Endothelial cell of umbilical vein (primary cell): ENCODE results near the gene HS3ST3A1. TPM values are rescaled to one million over a fixed set of nuclear protein-coding genes. Genes with fewer than 3 reads are reported as not detected.

ENCODE experiments used
- BruUV-seq: library from RNA; stranded (reverse); fragments of 400-500 nt; replicated peaks from 2 replicates; lab custom pipeline; 2021; lab: Mats Ljungman, UMichigan
- CTCF ChIA-PET: fragments of 300-600, 350-600 bp; sonication (Branson Sonifier 250); formaldehyde crosslinking; loops from one replicate; lab custom pipeline; 2021; ENCODE audit warnings: antibody characterized with exemption, inconsistent platforms; lab: Charles Lee
- POLR2A ChIA-PET: fragments of 300-600, 350-600 bp; sonication (Branson Sonifier 250); formaldehyde crosslinking; loops from one replicate; lab custom pipeline; 2021; ENCODE audit warnings: antibody characterized with exemption, inconsistent platforms; lab: Charles Lee
- DNase-seq: peaks from one replicate; pipeline ENCODE4 v3.0.0-alpha.2; 2011; ENCODE audit warnings: low read depth, low spot score
- FAIRE-seq: peaks from 2 replicates; lab custom pipeline; 2011; peaks lifted over from hg19 to GRCh38; lab: Jason Lieb, UNC
- H2AFZ ChIP-seq: 2 replicates; pipeline ENCODE4 v1.6.0; 2012; ENCODE audit warnings: low read depth, low read length, control low read depth, inconsistent platforms
- H3K27ac ChIP-seq: 2 replicates; pipeline ENCODE4 v1.5.1; 2011; ENCODE audit warnings: low read depth, mild to moderate bottlenecking, control low read depth, low read length, moderate library complexity; ENCODE audit not compliant: insufficient read depth
- H3K27me3 ChIP-seq, 2 experiments: 2 replicates each; pipeline versions ENCODE4 v1.6.0 to v1.6.1; 2011; ENCODE audit warnings: low read length in 2 of 2, mixed read lengths in 1 of 2; ENCODE audit not compliant: control insufficient read depth in 2 of 2, insufficient read depth in 2 of 2
- H3K36me3 ChIP-seq, 2 experiments: 2 replicates in 1 of 2; 3 replicates in 1 of 2; pipeline ENCODE4 v1.5.1; 2011; ENCODE audit warnings: low read length in 2 of 2, mild to moderate bottlenecking in 1 of 2, moderate library complexity in 1 of 2; ENCODE audit not compliant: control insufficient read depth in 2 of 2, insufficient read depth in 2 of 2; ENCODE audit errors: extremely low read depth in 1 of 2
- H3K4me1 ChIP-seq: 3 replicates; pipeline ENCODE4 v1.5.1; 2011; ENCODE audit warnings: mild to moderate bottlenecking, low read length; ENCODE audit not compliant: control insufficient read depth, insufficient read depth; ENCODE audit errors: extremely low read depth
- H3K4me2 ChIP-seq: 2 replicates; pipeline ENCODE4 v1.6.1; 2011; ENCODE audit warnings: low read length, control low read depth, mixed read lengths; ENCODE audit not compliant: insufficient read depth
- H3K4me3 ChIP-seq, 3 experiments: fragments of 200-600 bp in 1 of 3; sonication (generic), shearing (Covaris generic) in 1 of 3; replicated peaks in 1 of 3; 2 replicates each; pipeline ENCODE4 v1.5.1; 2011 to 2016; ENCODE audit warnings: control low read depth in 3 of 3, low read length in 3 of 3, mild to moderate bottlenecking in 2 of 3, inconsistent platforms in 1 of 3, low read depth in 1 of 3, moderate library complexity in 1 of 3; ENCODE audit not compliant: insufficient read depth in 1 of 3
- H3K79me2 ChIP-seq: 2 replicates; pipeline ENCODE4 v1.6.0; 2012; ENCODE audit warnings: low read length, inconsistent platforms; ENCODE audit not compliant: control insufficient read depth, insufficient read depth
- H3K9ac ChIP-seq: replicated peaks from 2 replicates; pipeline ENCODE3; 2011; ENCODE audit warnings: low read length, control low read depth; ENCODE audit not compliant: insufficient read depth; ENCODE audit errors: extremely low read depth
- H3K9me1 ChIP-seq: replicated peaks from 3 replicates; pipeline ENCODE4 v1.6.0; 2011; ENCODE audit warnings: mild to moderate bottlenecking, low read length; ENCODE audit not compliant: control insufficient read depth, insufficient read depth; ENCODE audit errors: extremely low read depth
- H3K9me3 ChIP-seq: replicated peaks from 2 replicates; pipeline ENCODE4 v1.5.1; 2012; ENCODE audit warnings: low read length, inconsistent platforms; ENCODE audit not compliant: control insufficient read depth, insufficient read depth
- H4K20me1 ChIP-seq: replicated peaks from 2 replicates; pipeline ENCODE3; 2011; ENCODE audit warnings: mild to moderate bottlenecking, low read length; ENCODE audit not compliant: control insufficient read depth, insufficient read depth; ENCODE audit errors: extremely low read depth
- CTCF ChIP-seq, 2 donors: IDR thresholded peaks; 1 replicate in 1 of 2; 2 replicates in 1 of 2; pipeline ENCODE4 v1.5.1; 2011; ENCODE audit warnings: low read length in 2 of 2, mild to moderate bottlenecking in 2 of 2, moderate library complexity in 2 of 2, control low read depth in 1 of 2, inconsistent platforms in 1 of 2, low read depth in 1 of 2; ENCODE audit not compliant: insufficient read depth in 1 of 2; ENCODE audit errors: extremely low read depth in 1 of 2
- EZH2 ChIP-seq: IDR thresholded peaks from 2 replicates; pipeline ENCODE4 v1.6.1; 2012; ENCODE audit warnings: borderline replicate concordance, low read depth, mild to moderate bottlenecking, moderate library complexity, low read length, inconsistent platforms; ENCODE audit not compliant: severe bottlenecking
- FOS ChIP-seq: IDR thresholded peaks from 2 replicates; pipeline ENCODE4 v1.6.1; 2011; ENCODE audit warnings: mild to moderate bottlenecking, low read length, moderate library complexity, borderline replicate concordance; ENCODE audit not compliant: insufficient read depth
- GATA2 ChIP-seq: IDR thresholded peaks from 2 replicates; pipeline ENCODE4 v1.7.0; 2011; ENCODE audit warnings: low read depth, mild to moderate bottlenecking, moderate library complexity, mixed read lengths, low read length; ENCODE audit not compliant: insufficient read length, insufficient read depth
- JUN ChIP-seq: IDR thresholded peaks from 2 replicates; pipeline ENCODE4 v1.6.1; 2011; ENCODE audit warnings: borderline replicate concordance, low read depth; ENCODE audit not compliant: insufficient read length, insufficient read depth
- MAX ChIP-seq: IDR thresholded peaks from 2 replicates; pipeline ENCODE4 v1.6.1; 2011; ENCODE audit not compliant: insufficient read depth, insufficient read length
- MYC ChIP-seq: IDR thresholded peaks from one replicate; pipeline ENCODE4 v1.6.1; 2011; ENCODE audit warnings: mild to moderate bottlenecking, low read depth, low read length
- POLR2A ChIP-seq: IDR thresholded peaks from 2 replicates; pipeline ENCODE4 v1.6.1; 2012; ENCODE audit warnings: low read depth, mild to moderate bottlenecking, control low read depth, low read length
- POLR2AphosphoS5 ChIP-seq: IDR thresholded peaks from 2 replicates; pipeline ENCODE4 v1.6.1; 2012; ENCODE audit warnings: low read depth, mild to moderate bottlenecking, control low read depth, low read length, moderate library complexity; ENCODE audit not compliant: insufficient read depth
- dilution Hi-C: fragments of 300-500 bp; cut with MboI; formaldehyde crosslinking; loops from one replicate; pipeline ENCODE4 v1.15.0; 2019; ENCODE audit warnings: low sequenced_read_pairs; ENCODE audit not compliant: extremely low pct_ligation_motif_present
- intact Hi-C: fragments of 100-400 bp; cut with micrococcal nuclease; formaldehyde crosslinking; loops from one replicate; pipeline ENCODE4 v1.10.0; 2022
- polyA plus RNA-seq, 4 experiments: library from polyadenylated mRNA; depleted of rRNA in 3 of 4; stranded (reverse) in 3 of 4; unstranded in 1 of 4; fragments of >200 nt; gene quantifications; 2 replicates each; pipeline versions ENCODE4 v1.2.1 to v1.2.3, GENCODE V29; 2011 to 2012; ENCODE audit warnings: missing spikeins in 1 of 4
- total RNA-seq: library from RNA; stranded (reverse); gene quantifications from 2 replicates; pipeline ENCODE4 v1.2.3, GENCODE V29; 2021

Gene HS3ST3A1
- total and polyA plus RNA-seq, 2 donors (not counting 3 experiments of a cell fraction or from before 2014, with no cell fraction given), result not detected

GRCh38 chr17:13584701-13585080, 17.0 kb downstream of the HS3ST3A1 start:
- no peak overlapping the region for H3K4me2 ChIP-seq

More at GRCh38 chr17:13584701-13585080, 17.0 kb downstream of the HS3ST3A1 start:
- Histone ChIP-seq H3K36me3 (no peaks in the 10 kb centered on the region), H3K9me1 (no peaks in the 10 kb centered on the region), H3K79me2 (no peaks in the 10 kb centered on the region), H3K9me3 (peaks cover 2% of the 10 kb centered on the region), H4K20me1 (no peaks in the 10 kb centered on the region), H3K4me3 (no peak overlapping the region), H3K27me3 (no peaks in the 10 kb centered on the region), H3K27ac (no peak overlapping the region), H3K9ac (no peak overlapping the region), H2AFZ (no peak overlapping the region), H3K4me1 (no peaks in the 10 kb centered on the region)
- FAIRE-seq (no peak), DNase-seq (no peak)
- CTCF ChIA-PET, result no interaction called here
- intact Hi-C loops, result no loop called here
- no TSS peak for BruUV-seq
- dilution Hi-C loops, result no loop called here
- TF ChIP-seq MAX (no peak), POLR2A (no peak), JUN (no peak), FOS (no peak), CTCF (IDR thresholded peaks at IDR 0.05; ENCODE audit: extremely low read depth in 1 of 2, insufficient read depth in 1 of 2, low read depth in 1 of 2, low read length in 2 of 2) (no peak), GATA2 (no peak), EZH2 (no peak), POLR2AphosphoS5 (no peak), MYC (no peak)
- POLR2A ChIA-PET, result no interaction called here
